HG02642 (cell line): ENCODE data around the gene LRRC4.

Experiments used
- ATAC-seq: cut with Tn5 transposase; IDR thresholded peaks from one replicate; pipeline ENCODE4 v1.9.1; 2021; ENCODE audit warnings: mild to moderate bottlenecking; ENCODE audit not compliant: unreplicated experiment, poor library complexity

Gene LRRC4

DNA sequence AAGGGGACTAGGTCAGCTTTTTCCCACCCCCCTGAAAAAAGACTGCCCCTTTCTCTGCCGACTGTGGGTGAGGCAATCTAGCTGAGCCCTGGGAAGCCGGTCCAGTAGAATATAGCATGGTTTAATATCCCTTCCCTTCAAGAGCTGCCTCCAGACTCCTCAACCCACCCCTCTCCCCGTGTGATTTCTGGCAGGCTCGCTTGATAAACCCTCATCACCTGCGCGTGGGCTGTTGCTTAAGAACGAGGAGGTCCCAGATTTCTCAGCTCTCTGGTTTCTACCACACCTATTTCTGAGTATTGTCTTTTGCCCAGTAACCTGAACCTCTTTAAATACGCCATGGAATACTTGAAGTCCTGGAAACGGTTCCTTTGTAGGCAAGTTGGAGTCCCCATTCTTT is 2.0 kb upstream of the LRRC4 start:
- ATAC-seq, result no peak

GRCh38 chr7:128032605-128033235 is 1.5 kb upstream of the LRRC4 start:
- no peak for ATAC-seq

GRCh38 chr7:128031901-128032604 is 816 bp upstream of the LRRC4 start:
- ATAC-seq, result peak; percentile 59

DNA sequence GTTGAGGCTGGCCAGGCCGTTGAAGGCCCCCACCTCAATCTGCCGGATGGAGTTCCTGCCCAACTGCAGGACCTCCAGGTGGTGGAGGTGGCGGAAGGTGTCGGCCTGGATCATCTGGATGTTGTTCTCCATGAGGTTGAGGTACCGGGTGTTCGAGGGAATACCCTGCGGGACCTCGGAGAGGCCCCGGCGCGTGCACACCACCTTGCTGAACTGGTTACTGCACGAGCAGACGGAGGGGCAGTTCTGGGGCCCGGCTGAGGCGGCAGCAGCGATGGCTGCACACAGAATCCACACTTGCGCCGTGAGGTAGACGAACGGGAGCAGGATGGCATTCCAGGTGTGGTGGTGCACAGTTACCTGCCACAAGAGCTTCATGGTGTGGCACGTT is 979 bp downstream of the LRRC4 start:
- ATAC-seq, result no peak

- no peak for ATAC-seq
These were observed 1.7 kb downstream of the LRRC4 start for GRCh38 chr7:128029405-128029995.

DNA sequence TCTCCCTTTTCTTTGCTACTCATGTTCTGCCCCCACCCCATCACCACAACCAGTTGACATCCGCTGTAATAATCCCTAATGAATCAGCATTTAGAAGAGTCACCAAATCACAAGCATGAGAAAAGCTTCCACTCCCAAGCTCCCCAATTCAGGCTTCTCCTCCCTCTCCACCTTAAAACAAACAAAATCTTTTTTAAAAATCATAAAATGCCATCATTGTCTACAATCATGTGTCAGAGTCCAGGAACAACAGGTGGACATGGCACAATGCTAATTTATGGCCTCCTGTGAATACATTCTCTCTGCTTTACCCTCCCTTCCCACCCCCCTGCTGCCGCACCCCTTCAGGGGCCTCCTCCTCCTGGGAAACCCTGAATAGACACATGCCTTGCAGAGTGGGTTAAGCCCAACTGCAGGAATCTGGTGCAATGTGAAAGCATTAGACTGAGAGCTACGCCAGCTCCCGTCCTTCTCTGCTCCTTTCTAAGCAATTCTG is 3.7 kb downstream of the LRRC4 start:
- no peak for ATAC-seq

GRCh38 chr7:128026551-128026950 is 4.7 kb downstream of the LRRC4 start:
- no peak for ATAC-seq

DNA sequence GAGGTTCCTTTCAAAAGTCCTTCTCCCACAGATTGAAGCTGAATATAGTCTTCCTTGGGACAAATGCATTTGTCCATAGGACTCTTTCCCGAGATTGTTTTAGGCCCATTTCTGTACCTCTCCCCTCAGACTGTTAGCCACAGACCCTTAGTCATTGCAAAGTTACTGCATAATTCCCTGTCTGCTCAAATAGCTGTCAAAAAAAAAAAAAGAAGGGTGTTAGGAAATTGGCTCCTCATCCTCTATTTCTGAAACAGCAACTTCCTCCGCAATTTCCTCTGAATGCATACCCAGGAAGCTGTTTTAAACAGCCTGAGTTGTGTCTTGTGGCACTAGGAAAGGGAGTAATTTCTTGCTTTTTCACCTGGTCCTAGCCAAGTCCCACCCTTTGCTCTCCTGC is 5.4 kb downstream of the LRRC4 start:
- no peak for ATAC-seq

DNA sequence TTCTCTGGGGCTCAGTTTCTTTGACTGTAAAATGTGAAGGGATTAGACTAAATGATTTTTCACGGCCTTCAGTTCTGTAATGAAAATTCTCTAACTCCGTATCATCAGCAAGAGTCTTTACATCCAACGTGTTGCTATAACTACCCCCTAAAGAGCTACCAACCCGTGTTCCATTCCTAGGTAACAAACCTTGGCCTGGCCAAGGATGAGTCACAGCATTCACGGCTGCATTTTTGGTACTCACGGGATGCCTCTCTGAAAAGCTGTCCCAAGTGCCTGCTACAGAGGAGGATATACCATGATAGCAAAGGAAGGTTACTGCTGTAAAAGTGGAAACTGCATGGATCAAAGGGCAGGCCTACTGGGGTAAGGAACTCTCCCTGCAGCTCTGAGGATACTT is 5.9 kb downstream of the LRRC4 start:
- no peak for ATAC-seq

DNA sequence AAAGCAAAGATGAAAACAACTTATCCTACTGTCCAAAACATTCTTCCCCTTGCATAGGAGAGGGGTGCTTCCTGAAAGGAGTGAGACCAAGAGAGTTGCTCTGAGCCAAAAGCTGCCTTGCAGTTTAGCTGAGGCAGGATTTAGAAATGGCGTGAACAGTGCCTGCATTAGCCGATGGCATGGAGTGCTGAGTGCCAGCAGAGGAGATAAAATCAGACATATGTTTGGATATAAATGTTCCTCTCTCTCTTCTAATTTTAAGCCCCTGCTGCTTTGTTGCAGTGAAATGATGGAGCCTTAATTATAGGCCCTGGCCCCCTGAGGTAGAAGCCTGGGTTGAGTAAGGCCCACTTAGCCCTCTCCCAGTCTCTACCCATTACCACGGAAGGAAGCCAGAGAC is 7.1 kb downstream of the LRRC4 start:
- ATAC-seq, result no peak

GRCh38 chr7:128022631-128023532 is 8.4 kb downstream of the LRRC4 start:
- ATAC-seq, result no peak

- no peak for ATAC-seq
These were observed 9.9 kb downstream of the LRRC4 start for GRCh38 chr7:128021366-128021765.

DNA sequence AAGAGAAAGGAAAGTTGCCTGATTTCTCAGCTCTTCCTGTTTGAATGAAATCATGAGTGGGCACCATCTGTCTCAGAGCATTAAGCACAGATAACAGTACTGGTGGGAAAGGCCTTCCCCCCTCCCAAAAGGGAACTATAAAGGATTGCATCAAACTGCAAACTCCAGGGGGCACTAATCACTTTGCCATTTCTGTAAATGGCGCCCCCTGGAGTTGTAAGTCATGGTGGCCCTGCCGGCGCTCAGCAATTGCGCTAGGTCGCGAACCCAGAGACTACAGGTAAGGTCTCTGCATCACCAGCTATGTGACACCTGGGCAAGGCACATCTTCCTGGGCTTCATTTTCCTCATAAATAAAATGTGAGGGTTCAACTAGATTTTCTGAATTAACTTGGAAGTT is 11.1 kb downstream of the LRRC4 start:
- ATAC-seq, result no peak

DNA sequence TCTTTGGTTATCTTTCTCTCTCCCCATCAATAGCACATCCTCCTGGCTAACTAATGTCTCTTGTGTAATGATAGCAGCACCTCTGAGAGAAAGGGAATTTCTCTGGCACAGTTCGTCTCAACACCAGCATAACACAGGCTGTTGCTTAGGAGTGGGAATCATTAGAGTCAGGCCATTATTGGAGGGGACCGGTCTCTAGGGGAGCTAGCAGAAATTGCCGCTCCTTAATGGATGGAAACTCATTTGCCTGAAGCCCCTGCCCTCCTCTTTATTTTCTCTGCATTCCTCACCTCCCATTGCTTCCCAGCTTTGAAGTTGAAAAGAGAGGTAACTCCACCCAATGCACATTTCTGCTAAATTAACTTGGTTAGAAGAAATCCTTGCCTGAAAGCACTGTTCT is 11.9 kb downstream of the LRRC4 start:
- no peak for ATAC-seq

DNA sequence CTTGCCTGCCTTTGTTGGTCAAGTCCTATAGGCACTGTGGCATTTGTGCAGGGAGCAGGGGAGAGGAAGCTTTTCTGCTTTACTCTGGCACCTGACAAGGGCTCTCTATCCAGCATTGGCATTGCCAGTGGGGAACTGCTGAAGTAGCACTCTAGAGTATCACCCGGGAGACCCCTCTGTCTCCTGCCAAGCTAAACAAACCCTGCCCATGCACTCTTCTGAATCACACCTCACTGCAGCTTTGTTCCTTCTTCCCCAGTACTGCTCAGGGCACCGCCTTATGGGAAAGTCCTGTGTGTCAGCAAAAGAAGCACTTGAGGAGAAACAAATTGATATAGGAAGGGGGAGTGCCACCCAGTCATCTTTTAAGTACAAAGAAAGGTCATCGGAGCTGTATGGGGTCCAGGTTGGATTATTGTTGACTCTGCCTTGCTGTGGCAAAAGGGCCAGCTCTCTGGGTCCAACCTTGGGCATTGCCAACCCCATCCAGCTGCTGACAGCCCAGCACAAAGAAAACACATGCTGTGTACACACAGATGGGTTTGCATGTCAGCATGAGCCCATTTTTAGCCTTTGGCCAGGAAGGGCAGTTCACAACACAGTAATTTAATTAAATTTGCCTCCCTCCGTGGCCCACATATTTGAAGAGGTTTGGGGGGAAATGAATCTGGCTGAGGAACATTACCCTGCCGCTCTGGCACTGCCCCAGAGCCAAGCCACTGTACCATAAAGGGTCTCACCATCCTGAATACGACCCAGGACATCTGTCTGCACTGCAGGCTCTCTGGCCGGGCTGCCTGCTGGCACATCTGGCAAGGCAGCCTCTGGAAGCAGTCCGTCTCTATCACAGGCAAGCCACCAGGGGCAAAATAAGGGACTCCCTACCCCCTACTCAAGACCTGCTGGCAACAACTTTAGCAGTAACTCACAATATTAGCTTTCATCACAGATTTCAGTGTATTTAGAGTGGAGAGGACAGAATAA is 13.1 kb downstream of the LRRC4 start:
- no peak for ATAC-seq

- no peak for ATAC-seq
These were observed 13.8 kb downstream of the LRRC4 start for GRCh38 chr7:128017460-128017859.

GRCh38 chr7:128014811-128015210 is 16.4 kb downstream of the LRRC4 start:
- ATAC-seq, result no peak

GRCh38 chr7:128011131-128011661 is 20.0 kb downstream of the LRRC4 start:
- ATAC-seq, result no peak

GRCh38 chr7:128010391-128011127 is 20.7 kb downstream of the LRRC4 start:
- no peak for ATAC-seq
